Activated naive CD8-positive, alpha-beta T cell treated with anti-CD3 and anti-CD28 coated beads, Interleukin-2, amount 50 U/mL, for 24 hours (primary cell): ENCODE results near the gene HS1BP3.

ENCODE experiments used
- ATAC-seq: fragments of 150-1000 bp; cut with Tn5 transposase; one replicate; pipeline ENCODE4 v1.10.0; 2021
- DNase-seq: peaks from one replicate; pipeline ENCODE4 v3.0.0; 2021
- H3K27ac Mint-ChIP-seq: one replicate; pipeline ENCODE4 v1.8.0; 2021; ENCODE audit warnings: mild to moderate bottlenecking, mixed read lengths
- H3K27me3 Mint-ChIP-seq: one replicate; pipeline ENCODE4 v1.8.0; 2021; ENCODE audit warnings: mixed read lengths
- H3K36me3 Mint-ChIP-seq: one replicate; pipeline ENCODE4 v1.8.0; 2021; ENCODE audit warnings: low read depth, mixed read lengths
- H3K4me1 Mint-ChIP-seq: one replicate; pipeline ENCODE4 v1.8.0; 2021; ENCODE audit warnings: mixed read lengths
- H3K4me3 Mint-ChIP-seq: one replicate; pipeline ENCODE4 v1.8.0; 2021; ENCODE audit warnings: mild to moderate bottlenecking, moderate library complexity, mixed read lengths
- H3K9me3 Mint-ChIP-seq: one replicate; pipeline ENCODE4 v1.8.0; 2021; ENCODE audit warnings: mixed read lengths

Gene HS1BP3

DNA sequence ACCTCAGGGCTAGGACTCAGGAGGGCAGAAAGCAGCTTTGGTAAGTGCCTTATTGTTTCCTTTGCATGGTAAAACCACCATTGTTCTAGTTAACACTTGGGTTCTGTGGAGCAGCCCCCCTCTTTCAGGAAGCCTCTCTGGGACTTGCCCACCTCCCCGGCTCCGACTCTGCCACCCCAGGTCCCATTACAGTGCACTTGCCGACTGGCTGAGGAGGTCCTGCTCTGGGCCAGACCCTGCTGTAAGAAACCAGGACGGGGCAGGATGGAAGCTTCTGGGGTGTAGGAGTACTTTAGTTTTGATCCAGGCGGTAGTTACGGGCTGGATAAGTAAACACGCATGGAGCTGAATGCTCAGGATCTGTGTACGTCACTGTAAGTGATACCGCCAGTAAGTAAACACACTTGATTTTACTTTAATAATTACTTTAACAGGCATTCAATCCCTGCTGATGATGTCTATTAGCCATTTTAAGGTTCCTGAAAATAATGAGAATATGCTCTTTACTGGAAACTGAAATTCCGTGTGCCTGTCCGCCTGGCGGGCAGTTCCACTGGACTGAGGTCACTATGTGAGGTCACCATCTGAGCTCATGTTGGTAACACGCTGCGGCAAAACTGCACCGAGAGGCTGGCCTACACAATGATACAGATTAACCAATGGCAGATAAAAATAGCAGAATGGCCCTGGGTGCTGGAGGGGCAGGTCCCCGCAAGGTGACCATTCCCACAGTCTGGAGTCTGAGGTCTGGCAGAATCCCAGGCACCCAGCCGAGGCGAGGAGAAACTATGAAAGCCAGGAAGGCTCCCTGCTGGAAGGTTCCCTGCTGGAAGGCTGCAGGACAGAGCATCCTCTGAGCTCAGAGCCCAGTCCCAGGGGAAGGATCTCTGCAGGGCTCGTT lies 25.2 kb downstream of the HS1BP3 start:
- Mint-ChIP-seq H3K27ac (no peak overlapping the region), H3K4me1 (no peaks in the 10 kb centered on the region), H3K9me3 (no peaks in the 10 kb centered on the region), H3K27me3 (no peaks in the 10 kb centered on the region), H3K36me3 (no peaks in the 10 kb centered on the region), H3K4me3 (no peak overlapping the region)
- DNase-seq (no peak), ATAC-seq (no peak)

DNA sequence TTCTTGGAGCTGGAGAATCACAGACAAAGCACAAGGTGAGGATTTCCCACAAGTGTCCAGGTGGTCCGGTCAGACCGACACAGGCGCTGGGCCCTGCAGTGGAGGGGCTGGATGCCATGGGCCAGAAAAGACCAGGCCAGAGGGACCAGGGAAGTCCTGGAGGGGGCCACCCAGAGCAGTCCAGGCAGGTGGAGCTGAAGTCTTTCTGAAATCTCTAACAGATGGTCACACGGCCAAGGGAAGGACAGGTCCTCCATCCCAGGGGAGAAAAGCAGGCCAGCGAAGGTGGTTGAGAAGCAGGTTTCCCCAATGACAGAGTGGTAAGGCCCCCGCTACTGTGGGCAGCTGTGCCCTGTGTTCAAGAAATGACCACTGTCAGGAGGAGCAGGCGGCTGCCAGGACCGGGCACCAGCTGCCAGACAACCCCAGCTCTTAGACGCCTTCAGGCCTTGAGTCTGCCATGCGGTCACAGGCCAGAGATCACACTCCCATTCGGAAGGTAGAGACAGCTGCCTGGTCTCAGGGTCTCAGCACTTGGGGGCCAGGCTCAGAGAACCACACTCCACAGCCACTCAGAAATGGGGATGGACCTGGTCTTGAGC lies 25.9 kb downstream of the HS1BP3 start:
- ATAC-seq = no peak
- Mint-ChIP-seq H3K9me3 (no peaks in the 10 kb centered on the region), H3K36me3 (no peaks in the 10 kb centered on the region), H3K27ac (no peak overlapping the region), H3K4me1 (no peaks in the 10 kb centered on the region), H3K4me3 (no peak overlapping the region), H3K27me3 (no peaks in the 10 kb centered on the region)
- no peak for DNase-seq

DNA sequence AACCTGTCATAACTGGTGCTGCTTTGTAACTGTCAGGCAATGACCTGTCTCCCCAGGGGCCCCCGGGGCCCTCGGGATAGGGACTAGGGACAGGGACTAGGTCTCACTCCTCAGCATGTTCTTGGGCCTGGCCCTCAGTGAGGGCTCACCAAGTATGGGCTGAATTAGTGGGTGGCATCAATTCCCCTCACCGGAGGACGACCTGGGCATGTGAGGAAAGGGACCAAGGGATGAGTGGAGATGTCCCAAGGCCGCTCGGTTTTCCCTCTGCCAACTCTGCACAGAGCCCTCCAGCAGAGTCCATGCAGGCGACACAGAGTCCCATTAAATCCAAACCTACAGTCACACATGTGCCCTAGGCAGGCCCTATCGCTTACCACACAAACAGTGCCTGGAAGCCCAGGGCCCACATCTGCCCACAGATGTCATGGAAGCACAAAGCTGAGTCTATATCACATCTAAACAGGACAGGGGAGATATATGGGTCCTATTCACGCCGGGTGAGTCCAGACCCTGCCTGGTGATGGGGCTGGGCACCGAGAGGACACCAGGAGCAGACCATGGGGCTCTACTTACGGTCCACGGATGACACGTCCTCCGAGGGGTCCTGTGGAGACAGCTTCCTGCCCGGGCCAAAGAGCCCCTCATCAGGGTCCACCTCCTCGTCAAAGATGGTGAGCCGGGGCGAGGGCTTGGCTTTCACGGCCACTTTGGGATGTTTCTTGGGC lies 26.6 kb downstream of the HS1BP3 start:
- ATAC-seq = no peak
- H3K36me3 Mint-ChIP-seq = no peaks in the 10 kb centered on the region
- H3K27me3 Mint-ChIP-seq = no peaks in the 10 kb centered on the region
- no peak overlapping the region for H3K4me3 Mint-ChIP-seq
- DNase-seq = no peak
- no peak overlapping the region for H3K27ac Mint-ChIP-seq
- no peaks in the 10 kb centered on the region for H3K9me3 Mint-ChIP-seq
- H3K4me1 Mint-ChIP-seq = no peaks in the 10 kb centered on the region

DNA sequence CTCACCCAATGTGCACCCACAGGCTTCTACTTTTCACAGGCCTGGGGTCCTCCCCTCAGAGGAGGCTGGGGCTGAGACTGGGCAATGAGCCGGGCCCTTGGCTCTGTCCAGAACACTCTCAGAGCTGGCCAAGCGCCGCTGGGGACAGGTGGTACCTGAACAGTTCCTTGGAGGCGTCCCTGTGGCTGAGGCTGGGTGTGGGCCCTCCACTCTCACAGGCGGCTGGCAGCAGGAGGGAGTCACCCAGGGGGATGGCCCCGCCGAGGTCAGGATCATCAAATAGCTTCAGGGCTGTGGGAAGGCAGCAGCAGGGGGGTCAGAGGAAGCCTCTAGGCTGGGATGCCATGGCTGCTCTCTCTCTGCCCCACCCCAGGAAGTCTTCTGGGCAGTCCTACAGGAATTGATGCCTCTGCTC lies 27.1 kb downstream of the HS1BP3 start:
- no peak for ATAC-seq
- Mint-ChIP-seq H3K9me3 (no peaks in the 10 kb centered on the region), H3K4me3 (no peak overlapping the region), H3K27me3 (no peaks in the 10 kb centered on the region), H3K4me1 (no peaks in the 10 kb centered on the region), H3K27ac (no peak overlapping the region), H3K36me3 (no peaks in the 10 kb centered on the region)
- no peak for DNase-seq

DNA sequence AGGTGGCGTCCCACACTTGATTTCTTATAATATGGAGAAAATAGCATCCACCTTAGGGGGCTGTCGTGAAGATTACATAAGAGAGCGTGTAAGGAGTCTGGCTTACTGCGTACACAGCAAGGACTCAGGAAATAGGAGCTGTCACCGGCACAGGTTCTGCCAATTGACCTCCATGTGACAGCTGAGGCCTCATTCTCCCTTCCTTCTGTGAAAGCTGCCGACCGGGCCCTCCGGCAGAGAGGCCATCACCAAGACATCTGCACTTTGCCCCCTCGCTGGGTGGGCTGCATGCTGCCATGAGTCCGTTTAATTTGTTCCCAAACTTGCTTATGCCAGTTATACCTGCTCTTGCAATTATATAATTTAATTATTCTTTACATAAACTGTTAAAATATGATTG lies 27.7 kb downstream of the HS1BP3 start:
- no peaks in the 10 kb centered on the region for H3K9me3 Mint-ChIP-seq
- H3K4me1 Mint-ChIP-seq = no peaks in the 10 kb centered on the region
- H3K27ac Mint-ChIP-seq = no peak overlapping the region
- H3K36me3 Mint-ChIP-seq = no peaks in the 10 kb centered on the region
- H3K4me3 Mint-ChIP-seq = no peak overlapping the region
- DNase-seq (no peak), ATAC-seq (no peak)
- no peaks in the 10 kb centered on the region for H3K27me3 Mint-ChIP-seq

DNA sequence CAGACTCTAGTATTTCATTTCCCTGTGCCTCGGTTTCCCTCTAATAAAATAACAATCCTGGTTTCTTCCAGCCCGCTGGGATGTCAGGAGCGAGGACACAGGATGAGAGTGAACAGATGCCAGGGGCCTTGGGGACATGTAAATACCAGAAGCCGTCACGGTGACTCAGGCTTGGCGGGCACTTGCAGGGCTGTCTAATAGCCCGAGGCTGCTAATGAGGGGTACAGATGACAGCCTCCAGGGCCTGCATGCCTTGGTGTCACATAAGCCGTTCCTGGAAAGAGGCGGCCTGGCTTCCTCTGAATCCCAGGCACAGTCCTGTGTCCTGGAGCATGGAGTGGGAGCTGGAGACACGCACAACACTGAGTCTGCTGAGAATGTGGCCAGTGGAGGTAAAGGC lies 28.2 kb downstream of the HS1BP3 start:
- H3K4me1 Mint-ChIP-seq = no peaks in the 10 kb centered on the region
- no peaks in the 10 kb centered on the region for H3K9me3 Mint-ChIP-seq
- DNase-seq (no peak), ATAC-seq (no peak)
- H3K27ac Mint-ChIP-seq = no peak overlapping the region
- H3K4me3 Mint-ChIP-seq = no peak overlapping the region
- H3K27me3 Mint-ChIP-seq = no peaks in the 10 kb centered on the region
- H3K36me3 Mint-ChIP-seq = no peaks in the 10 kb centered on the region

DNA sequence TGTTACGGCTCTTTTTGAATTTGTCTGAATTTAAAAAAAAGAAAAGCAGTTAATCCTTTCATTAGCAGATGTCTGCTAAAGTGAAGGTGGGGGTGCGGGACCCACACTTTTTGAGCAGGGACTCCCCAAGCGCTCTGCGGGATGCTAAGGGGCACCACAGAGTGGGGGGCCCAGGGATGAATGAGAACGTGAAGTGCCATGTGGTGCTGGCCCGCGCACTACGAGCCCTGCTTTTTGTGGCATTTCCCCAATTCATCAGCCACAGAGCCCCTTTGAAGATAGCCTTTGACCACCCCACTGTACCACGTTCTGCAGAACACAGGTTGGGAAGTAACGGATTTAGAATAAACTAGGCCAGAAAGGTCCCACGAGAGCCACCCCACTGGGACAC lies 28.6 kb downstream of the HS1BP3 start:
- Mint-ChIP-seq H3K4me3 (no peak overlapping the region), H3K27me3 (no peaks in the 10 kb centered on the region), H3K4me1 (no peaks in the 10 kb centered on the region), H3K9me3 (no peaks in the 10 kb centered on the region), H3K27ac (no peak overlapping the region), H3K36me3 (no peaks in the 10 kb centered on the region)
- DNase-seq (no peak), ATAC-seq (no peak)

DNA sequence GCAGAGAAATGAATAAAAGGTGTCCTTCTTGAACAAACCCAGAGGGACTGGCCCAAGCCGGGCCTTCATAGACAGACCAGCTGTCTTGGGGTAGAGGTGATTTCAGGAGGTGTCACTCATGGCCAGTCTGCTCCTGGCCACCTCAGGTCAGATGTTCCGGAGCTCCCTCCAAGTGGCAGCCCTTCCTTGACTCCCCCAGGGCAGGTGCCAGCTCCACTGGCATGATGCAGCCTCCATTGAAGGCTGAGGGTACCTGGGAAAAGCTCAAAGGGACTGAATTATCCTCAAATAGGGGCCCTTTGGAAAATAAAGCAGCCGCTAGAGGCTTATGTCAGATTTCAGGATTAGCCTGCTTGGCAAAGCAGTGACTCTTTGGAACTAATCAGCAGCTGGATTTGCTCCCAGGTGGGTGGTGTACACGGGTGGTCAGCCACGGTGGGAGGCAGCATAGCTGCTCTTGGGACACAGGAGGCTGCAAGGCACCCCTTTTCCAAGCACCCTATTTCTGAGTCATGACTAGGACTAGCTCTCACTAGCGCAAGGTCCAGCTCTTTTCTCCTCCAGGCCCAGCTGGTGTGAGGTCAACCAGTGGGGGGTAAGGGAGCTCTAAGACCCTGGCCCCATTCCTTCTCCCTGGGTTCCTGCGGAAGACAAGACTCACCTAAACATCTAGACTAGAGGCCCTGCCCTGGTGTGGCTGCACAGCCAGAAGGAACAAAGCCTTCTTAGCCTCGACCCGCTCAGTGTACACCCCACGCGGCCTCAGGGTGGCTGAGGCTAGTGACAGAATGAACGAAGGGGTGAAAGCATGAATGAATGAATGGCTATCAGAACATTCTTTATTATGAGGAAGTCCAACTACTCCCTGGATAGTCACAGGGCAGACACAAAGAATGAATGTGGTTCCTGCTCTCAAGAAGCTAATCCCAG lies 29.3 kb downstream of the HS1BP3 start:
- Mint-ChIP-seq H3K27ac (no peak overlapping the region), H3K9me3 (no peaks in the 10 kb centered on the region), H3K4me1 (no peaks in the 10 kb centered on the region), H3K36me3 (no peaks in the 10 kb centered on the region), H3K27me3 (no peaks in the 10 kb centered on the region), H3K4me3 (no peak overlapping the region)
- DNase-seq = no peak
- no peak for ATAC-seq

DNA sequence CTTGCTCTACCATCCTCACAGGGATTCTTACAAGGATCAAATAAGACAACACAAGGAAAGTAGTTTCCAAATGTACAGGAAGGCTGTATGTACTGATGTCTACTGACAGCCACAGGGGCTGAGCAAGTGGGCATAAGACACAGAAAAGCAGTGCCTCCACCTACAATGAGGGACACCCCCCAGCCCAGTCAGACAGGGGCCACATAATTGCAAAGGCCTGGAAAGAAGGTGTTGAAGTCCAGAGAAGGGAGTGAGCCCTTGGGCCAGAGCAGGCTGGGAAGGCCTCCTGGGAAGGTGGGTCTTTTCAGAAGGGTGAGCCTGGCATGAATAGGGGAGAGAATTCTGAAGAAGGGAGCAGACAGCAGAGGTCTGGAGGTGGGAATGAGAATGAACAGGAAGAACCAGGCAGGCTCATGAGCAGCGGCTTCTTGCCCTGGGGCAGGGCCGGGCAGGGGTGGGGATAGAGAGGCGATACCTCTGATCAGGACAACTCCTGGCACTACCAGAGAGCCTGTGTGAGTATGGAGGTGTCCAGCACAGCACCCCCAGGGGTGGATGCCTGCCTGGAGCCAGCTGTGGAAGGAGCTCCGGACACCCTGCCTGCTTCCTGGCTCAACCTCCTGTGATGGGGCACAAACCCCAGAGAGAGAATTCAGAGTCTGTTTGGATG lies 30.1 kb downstream of the HS1BP3 start:
- ATAC-seq (no peak), DNase-seq (no peak)
- no peaks in the 10 kb centered on the region for H3K27me3 Mint-ChIP-seq
- H3K9me3 Mint-ChIP-seq = no peaks in the 10 kb centered on the region
- H3K4me1 Mint-ChIP-seq = no peaks in the 10 kb centered on the region
- no peaks in the 10 kb centered on the region for H3K36me3 Mint-ChIP-seq
- no peak overlapping the region for H3K4me3 Mint-ChIP-seq
- H3K27ac Mint-ChIP-seq = no peak overlapping the region

DNA sequence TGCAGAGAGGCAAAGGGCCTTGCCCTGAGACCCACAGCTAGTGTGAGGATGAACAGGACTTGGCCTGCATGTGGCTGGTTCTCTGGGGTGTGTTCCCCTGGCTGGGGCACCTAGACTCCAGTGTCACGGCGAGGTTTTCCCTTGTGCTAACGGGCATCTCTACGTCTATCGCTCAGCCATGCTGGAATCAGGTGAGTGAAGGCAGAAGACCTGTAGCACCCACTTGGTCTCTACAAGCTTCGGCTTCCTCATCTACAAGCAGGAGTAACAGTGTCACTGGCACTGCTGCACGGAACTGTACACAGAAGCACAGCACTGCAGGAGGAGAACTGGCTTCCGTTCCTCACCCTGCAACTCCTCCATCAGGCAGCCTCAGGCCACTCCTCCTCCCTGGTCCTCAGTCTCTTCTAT lies 30.6 kb downstream of the HS1BP3 start:
- H3K27me3 Mint-ChIP-seq = no peaks in the 10 kb centered on the region
- H3K36me3 Mint-ChIP-seq = no peaks in the 10 kb centered on the region
- no peak overlapping the region for H3K27ac Mint-ChIP-seq
- H3K4me3 Mint-ChIP-seq = no peak overlapping the region
- H3K9me3 Mint-ChIP-seq = no peaks in the 10 kb centered on the region
- ATAC-seq = no peak
- no peak for DNase-seq
- H3K4me1 Mint-ChIP-seq = no peaks in the 10 kb centered on the region

DNA sequence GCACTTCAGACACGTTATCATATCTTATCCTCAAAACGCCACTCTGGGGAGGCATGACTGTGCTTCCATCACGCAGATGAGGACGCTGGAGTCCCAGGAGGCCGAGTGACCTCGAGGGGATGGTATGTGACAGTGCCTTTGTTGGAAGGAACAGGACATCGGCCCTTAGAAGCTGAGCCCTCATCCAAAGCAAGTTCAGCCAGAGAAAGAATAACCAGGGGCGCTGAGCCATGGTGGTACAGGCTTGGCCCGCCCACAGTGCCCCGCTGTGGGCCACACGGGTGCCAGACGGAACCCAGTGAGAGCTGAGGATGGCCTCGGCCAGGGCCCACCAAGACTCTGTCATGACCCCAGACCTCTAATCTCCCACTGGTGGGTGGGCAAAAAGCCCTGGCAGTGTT lies 31.3 kb downstream of the HS1BP3 start:
- ATAC-seq = no peak
- Mint-ChIP-seq H3K36me3 (no peaks in the 10 kb centered on the region), H3K4me1 (no peaks in the 10 kb centered on the region), H3K9me3 (no peaks in the 10 kb centered on the region), H3K4me3 (no peak overlapping the region), H3K27ac (no peak overlapping the region), H3K27me3 (no peaks in the 10 kb centered on the region)
- DNase-seq = no peak

DNA sequence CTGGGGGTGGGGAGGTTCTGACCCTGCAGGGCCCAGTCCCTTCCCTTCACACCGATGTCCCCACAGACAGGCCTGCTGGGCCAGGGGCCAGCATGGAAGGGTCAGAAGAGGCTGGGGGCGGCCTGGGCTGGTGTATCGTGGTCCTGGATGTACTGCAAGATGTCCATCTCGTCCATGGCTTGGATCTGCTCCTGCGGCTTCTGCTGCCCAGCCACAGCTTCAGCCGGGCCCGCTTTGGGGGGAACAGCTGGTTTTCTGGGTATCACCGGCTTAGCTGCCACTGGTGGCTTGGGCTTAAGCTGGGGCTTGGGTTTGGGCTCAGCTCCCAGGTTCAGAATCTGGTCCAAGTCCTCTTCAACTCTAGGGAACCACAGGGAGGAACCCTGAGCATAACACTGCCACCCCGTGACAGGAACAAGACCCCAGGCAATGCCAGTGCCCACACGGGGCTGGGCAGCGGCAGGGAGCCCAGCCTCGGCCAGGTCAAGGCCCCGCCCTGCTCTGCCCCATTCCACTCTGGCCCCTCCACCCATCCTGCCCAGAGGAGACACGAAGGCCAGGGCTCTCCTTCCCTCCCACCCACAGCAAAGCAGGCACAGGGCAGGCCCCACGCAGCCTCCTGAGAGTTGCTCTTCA lies 31.9 kb downstream of the HS1BP3 start:
- Mint-ChIP-seq H3K27me3 (no peaks in the 10 kb centered on the region), H3K36me3 (no peaks in the 10 kb centered on the region), H3K27ac (no peak overlapping the region), H3K4me1 (no peaks in the 10 kb centered on the region), H3K4me3 (no peak overlapping the region), H3K9me3 (no peaks in the 10 kb centered on the region)
- ATAC-seq = no peak
- no peak for DNase-seq

DNA sequence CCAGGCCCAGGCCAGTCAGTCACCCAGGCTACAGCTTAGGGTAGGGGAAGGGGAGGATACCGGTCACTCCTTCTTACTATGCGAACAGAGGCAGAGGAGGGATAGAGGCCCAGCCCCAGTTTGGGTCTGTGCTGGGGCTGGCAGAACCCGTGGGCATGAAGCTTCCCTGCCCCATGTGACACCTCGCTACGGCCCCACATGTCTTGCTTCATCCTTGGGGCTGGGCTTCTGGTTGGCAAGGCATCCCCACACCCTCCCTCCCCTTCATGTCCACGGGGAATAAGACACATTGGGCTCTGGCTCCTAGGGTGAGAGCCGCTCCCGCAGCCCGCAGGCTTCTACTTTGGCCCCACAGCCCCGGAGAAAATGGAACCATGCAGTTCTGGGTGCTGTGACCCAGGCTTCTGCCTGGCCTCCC lies 32.4 kb downstream of the HS1BP3 start:
- H3K4me3 Mint-ChIP-seq = no peak overlapping the region
- H3K36me3 Mint-ChIP-seq = no peaks in the 10 kb centered on the region
- DNase-seq = no peak
- no peaks in the 10 kb centered on the region for H3K4me1 Mint-ChIP-seq
- no peaks in the 10 kb centered on the region for H3K9me3 Mint-ChIP-seq
- no peaks in the 10 kb centered on the region for H3K27me3 Mint-ChIP-seq
- ATAC-seq = no peak
- no peak overlapping the region for H3K27ac Mint-ChIP-seq
